Muscle of back (tissue), 11 donors: ENCODE results near the gene COL6A2. TPM values are rescaled to one million over a fixed set of nuclear protein-coding genes. Genes with fewer than 3 reads are reported as not detected.
"Not testable (repeated sequence)": the region's sequence is repeated elsewhere in the genome, so short reads cannot be mapped to it uniquely, and the experiment has no call there.

Source experiments
- DNase-seq, 3 donors: peaks; one replicate each; pipeline versions ENCODE4 v3.0.0 to v3.0.0-alpha.2; 2013
- polyA plus RNA-seq, 10 donors: library from polyadenylated mRNA; unstranded; fragments of 120-200 nt; gene quantifications; one replicate each; pipeline ENCODE4 v1.2.1, GENCODE V29; 2013; ENCODE audit not compliant: insufficient read length in 10 of 10

COL6A2 gene
- polyA plus RNA-seq, 10 donors = 464 to 978 (median 662) TPM

GRCh38 chr21:46139686-46140085 lies 41.8 kb downstream of the COL6A2 start:
- DNase-seq = no peak

GRCh38 chr21:46140352-46141003 lies 42.6 kb downstream of the COL6A2 start:
- DNase-seq = not testable (repeated sequence)

- no peak for DNase-seq
Measured at GRCh38 chr21:46141767-46142581, 44.1 kb downstream of the COL6A2 start.

GRCh38 chr21:46142582-46143473 lies 44.9 kb downstream of the COL6A2 start:
- no peak for DNase-seq

- DNase-seq = no peak
Measured at GRCh38 chr21:46144464-46145070, 46.7 kb downstream of the COL6A2 start.

- no peak for DNase-seq
Measured at GRCh38 chr21:46145159-46145839, 47.4 kb downstream of the COL6A2 start.

GRCh38 chr21:46145840-46146691 lies 48.2 kb downstream of the COL6A2 start:
- DNase-seq = no peak

- DNase-seq = no peak
Measured at GRCh38 chr21:46146856-46147255, 48.9 kb downstream of the COL6A2 start.

GRCh38 chr21:46147429-46147828 lies 49.5 kb downstream of the COL6A2 start:
- not testable (repeated sequence) for DNase-seq

GRCh38 chr21:46148106-46148505 lies 50.2 kb downstream of the COL6A2 start:
- no peak for DNase-seq

GRCh38 chr21:46149205-46149901 lies 51.4 kb downstream of the COL6A2 start:
- no peak for DNase-seq

- no peak for DNase-seq
Measured at GRCh38 chr21:46150073-46150472, 52.2 kb downstream of the COL6A2 start.

GRCh38 chr21:46150491-46151121 lies 52.7 kb downstream of the COL6A2 start:
- DNase-seq = no peak

- no peak for DNase-seq
Measured at GRCh38 chr21:46151261-46151988, 53.5 kb downstream of the COL6A2 start.

GRCh38 chr21:46151989-46152926 lies 54.3 kb downstream of the COL6A2 start:
- no peak for DNase-seq

- no peak for DNase-seq
Measured at GRCh38 chr21:46152927-46153246, 55.0 kb downstream of the COL6A2 start.
